OCI-LY7 (cell line): ENCODE results near the gene PRELID3B. TPM values are rescaled to one million over a fixed set of nuclear protein-coding genes. Genes with fewer than 3 reads are reported as not detected.

ENCODE experiments used
- Bru-seq: library from RNA; stranded (reverse); fragments of 400-500 nt; gene quantifications from one replicate; lab custom pipeline; 2021; lab: Mats Ljungman, UMichigan
- BruChase-seq, 2 experiments: library from RNA; stranded (reverse); fragments of 400-500 nt; gene quantifications; one replicate each; lab custom pipeline; 2021; lab: Mats Ljungman, UMichigan
- BruUV-seq: library from RNA; stranded (reverse); fragments of 400-500 nt; replicated peaks from 2 replicates; lab custom pipeline; 2021; lab: Mats Ljungman, UMichigan
- CTCF ChIA-PET: fragments of 300-600 bp; sonication (Branson Sonifier 250); formaldehyde crosslinking; loops from one replicate; lab custom pipeline; 2022; ENCODE audit warnings: antibody characterized with exemption; ENCODE audit not compliant: unreplicated experiment; lab: Charles Lee
- POLR2A ChIA-PET: fragments of 300-600 bp; sonication (Branson Sonifier 250); formaldehyde crosslinking; loops from one replicate; lab custom pipeline; 2022; ENCODE audit warnings: antibody characterized with exemption; lab: Charles Lee
- DNase-seq: peaks from one replicate; pipeline ENCODE4 v3.0.0-alpha.2; 2015; ENCODE audit warnings: low spot score
- H2AFZ ChIP-seq: fragments of 200-600 bp; sonication (generic), shearing (Covaris generic); 2 replicates; pipeline ENCODE4 v1.6.1; 2014; ENCODE audit warnings: mild to moderate bottlenecking, antibody characterized with exemption, low read length, moderate library complexity
- H3K27ac ChIP-seq: fragments of 200-600 bp; sonication (generic); 2 replicates; pipeline ENCODE4 v1.5.1; 2014; ENCODE audit warnings: mixed run types, low read depth, mild to moderate bottlenecking, moderate library complexity, low read length, inconsistent platforms; ENCODE audit not compliant: poor library complexity, severe bottlenecking
- H3K36me3 ChIP-seq: fragments of 200-600 bp; sonication (generic); 2 replicates; pipeline ENCODE4 v1.6.1; 2014; ENCODE audit warnings: mild to moderate bottlenecking, antibody characterized with exemption, low read length, moderate library complexity, mixed read lengths; ENCODE audit not compliant: insufficient read depth
- H3K4me1 ChIP-seq: fragments of 200-600 bp; sonication (generic); 2 replicates; pipeline ENCODE4 v1.5.1; 2014; ENCODE audit warnings: mild to moderate bottlenecking, low read length; ENCODE audit not compliant: insufficient read depth, poor library complexity, severe bottlenecking
- H3K4me2 ChIP-seq: fragments of 200-600 bp; sonication (generic); 2 replicates; pipeline ENCODE4 v1.6.1; 2014; ENCODE audit warnings: mild to moderate bottlenecking, low read length
- H3K4me3 ChIP-seq: fragments of 200-600 bp; sonication (generic); 2 replicates; pipeline ENCODE4 v1.5.1; 2014; ENCODE audit warnings: mild to moderate bottlenecking, low read depth, low read length; ENCODE audit not compliant: poor library complexity, severe bottlenecking
- H3K79me2 ChIP-seq: fragments of 200-600 bp; sonication (generic); 2 replicates; pipeline ENCODE4 v1.6.1; 2016; ENCODE audit warnings: low read depth, mild to moderate bottlenecking, low read length, moderate library complexity, mixed read lengths; ENCODE audit not compliant: insufficient read depth
- H3K9me2 ChIP-seq: fragments of 200-600 bp; sonication (generic); 2 replicates; pipeline ENCODE4 v1.6.1; 2016; ENCODE audit warnings: mild to moderate bottlenecking, low read length, mixed read lengths; ENCODE audit not compliant: insufficient read depth
- H3K9me3 ChIP-seq: fragments of 200-600 bp; sonication (generic); 2 replicates; pipeline ENCODE4 v1.6.1; 2014; ENCODE audit warnings: mild to moderate bottlenecking, mixed run types, low read length, mixed read lengths
- H4K20me1 ChIP-seq: fragments of 200-600 bp; sonication (generic); 2 replicates; pipeline ENCODE4 v1.6.1; 2014; ENCODE audit warnings: mild to moderate bottlenecking, antibody characterized with exemption, low read length, moderate library complexity, mixed read lengths; ENCODE audit not compliant: insufficient read depth
- CTCF ChIP-seq: fragments of 200-600 bp; sonication (generic); conservative IDR thresholded peaks from 2 replicates; pipeline ENCODE4 v1.5.1; 2014; ENCODE audit warnings: mild to moderate bottlenecking, antibody characterized with exemption, low read length, moderate library complexity, mixed read lengths
- EZH2phosphoT487 ChIP-seq: fragments of 200-600 bp; sonication (generic); IDR thresholded peaks from 2 replicates; pipeline ENCODE4 v1.6.1; 2018; ENCODE audit warnings: low read depth, borderline replicate concordance, mild to moderate bottlenecking, mixed run types, antibody characterized with exemption, low read length, moderate library complexity, mixed read lengths
- intact Hi-C: fragments of 100-400 bp; cut with micrococcal nuclease; formaldehyde crosslinking; loops from one replicate; pipeline ENCODE4 v1.10.0; 2022; ENCODE audit not compliant: unreplicated experiment
- long read RNA-seq: library from polyadenylated mRNA; stranded (forward); transcript quantifications from one replicate; pipeline ENCODE4 v2.0.0, GENCODE V29; 2022
- total RNA-seq, 2 experiments: library from RNA; depleted of rRNA in 1 of 2; stranded (reverse); fragments of >200 nt in 1 of 2; shearing (Covaris generic) in 1 of 2; gene quantifications; 2 replicates each; pipeline ENCODE4 v1.2.3, GENCODE V29; 2014 to 2022

The PRELID3B gene
- 77.2 and 99.4 TPM in 2 replicates for total RNA-seq (2014; rRNA removed; shearing (Covaris generic))
- total RNA-seq (2022) = 119 and 122 TPM in 2 replicates
- Bru-seq, nascent RNA = percentile 96 among the genes with signal in this experiment
- percentile 99 among the genes with signal in this experiment for BruChase-seq, experiment 1, labeled RNA remaining after a 6-hour chase
- BruChase-seq, experiment 2, labeled RNA remaining after a 2-hour chase = percentile 99 among the genes with signal in this experiment
- long read RNA-seq, transcript PRELID3B-201 (6 exons, 2,626 nt) = major isoform, 193 of 209 reads
- long read RNA-seq, partial matches to known transcripts = 0 of 209 reads
- long read RNA-seq, other reads (novel, unspliced or antisense) = 10 of 209 reads

- Histone ChIP-seq H3K4me3 (peak within 1 kb of the TSS; percentile 86), H2AFZ (peak within 1 kb of the TSS; percentile 89), H3K4me1 (peaks cover 58% of the 10 kb centered on the region), H3K4me2 (peak within 1 kb of the TSS; percentile 98), H3K36me3 (peaks cover 40% of the 10 kb centered on the region), H3K79me2 (peaks cover 53% of the 10 kb centered on the region), H3K9me2 (no peaks in the 10 kb centered on the region), H3K27ac (peak within 1 kb of the TSS; percentile 77), H3K9me3 (no peaks in the 10 kb centered on the region), H4K20me1 (peaks cover 31% of the 10 kb centered on the region; the same call in 1 of the 2 replicates)
- no TSS peak for BruUV-seq
- intact Hi-C loops = loop anchor here (2.0 to 10.0 kb wide), 5 partner anchors 37 to 387 kb away; partner anchors contain the start of genes NELFCD and STX16
- CTCF ChIA-PET = no interaction called here
- peak; percentile 32 for DNase-seq
- POLR2A ChIA-PET = interaction anchor here (0.6 to 4.1 kb wide), 5 partner anchors 9 to 61 kb away, joined by 3 to 32 read pairs (median 6); partner anchors contain the start of gene ATP5F1E
- TF ChIP-seq CTCF (no peak), EZH2phosphoT487 (no peak)
Measured at GRCh38 chr20:59042151-59042795, at the start of gene PRELID3B. TSS of gene PRELID3B (minus strand) at chr20:59042786. CDS start at chr20:59042730, 56 bp downstream.

GRCh38 chr20:59087829-59088433, 45.3 kb upstream of the PRELID3B start:
- H3K36me3 ChIP-seq = no peaks in the 10 kb centered on the region
- no peaks in the 10 kb centered on the region for H3K4me1 ChIP-seq
- no peaks in the 10 kb centered on the region for H3K9me3 ChIP-seq
- CTCF ChIA-PET = interaction anchor here (1.2 kb wide), 2 partner anchors 119 to 133 kb away, joined by 4 to 5 read pairs; no protein-coding TSS in a partner anchor
- H2AFZ ChIP-seq = no peak overlapping the region
- no peaks in the 10 kb centered on the region for H3K79me2 ChIP-seq
- peak; percentile 79 for DNase-seq
- intact Hi-C loops = loop anchor here (1.0 to 5.0 kb wide), 4 partner anchors 119 to 315 kb away; no protein-coding TSS in a partner anchor
- no peak overlapping the region for H3K27ac ChIP-seq
- POLR2A ChIA-PET = interaction anchor here (0.7 kb wide), 1 partner anchor 128 kb away, joined by 4 read pairs; no protein-coding TSS in a partner anchor
- H3K9me2 ChIP-seq = no peaks in the 10 kb centered on the region
- H3K4me2 ChIP-seq = no peak overlapping the region
- no TSS peak for BruUV-seq
- H4K20me1 ChIP-seq = no peaks in the 10 kb centered on the region
- peak; percentile 99 for TF ChIP-seq CTCF
- TF ChIP-seq EZH2phosphoT487 = no peak
- H3K4me3 ChIP-seq = no peak overlapping the region
